ENCODE results near the gene TMEM178B. TPM values are rescaled to one million over a fixed set of nuclear protein-coding genes. Genes with fewer than 3 reads are reported as not detected.

The TMEM178B gene
- total RNA-seq, 2 donors from 2014 or later = 1.7 to 4.1 TPM

GRCh38 chr7:141071855-141072547, 1.9 kb upstream of the TMEM178B start:
- Histone ChIP-seq H3K4me1 (ENCODE audit: control insufficient read depth, insufficient read depth, low read length) (peaks cover 4% of the 10 kb centered on the region), H3K27ac (ENCODE audit: low read depth, low read length) (no peak overlapping the region), H3K27me3 (ENCODE audit: control insufficient read depth, insufficient read depth, low read length, poor library complexity, severe bottlenecking) (peaks cover 73% of the 10 kb centered on the region), H3K9ac (ENCODE audit: extremely low read depth, low read length, poor library complexity, severe bottlenecking) (no peak overlapping the region), H3K4me3 (ENCODE audit: low read length) (peak overlapping the region; percentile 85), H3K9me3 (ENCODE audit: control insufficient read depth, low read length) (no peaks in the 10 kb centered on the region), H3K36me3 (ENCODE audit: control insufficient read depth, insufficient read depth, low read length) (no peaks in the 10 kb centered on the region)
- peak; percentile 68 for DNase-seq
- H3K36me3 Mint-ChIP-seq (ENCODE audit: low read depth) = no peaks in the 10 kb centered on the region
- no peak overlapping the region for H3K27ac Mint-ChIP-seq
- peaks cover 22% of the 10 kb centered on the region for H3K4me1 Mint-ChIP-seq
- H3K4me3 Mint-ChIP-seq = peak overlapping the region; percentile 67
- H3K27me3 Mint-ChIP-seq (ENCODE audit: insufficient read depth) = peaks cover 51% of the 10 kb centered on the region
- no peaks in the 10 kb centered on the region for H3K9me3 Mint-ChIP-seq
- TF ChIP-seq CTCF (conservative IDR thresholded peaks at IDR 0.05) = no peak
- WGBS, 2 experiments (ENCODE audit: insufficient coverage in 1 of 2, insufficient read length in 1 of 2) = 3 to 7% methylated on average over 5 to 21 of the region's 21 CpGs

- Histone ChIP-seq H3K27me3 (ENCODE audit: control insufficient read depth, insufficient read depth, low read length, poor library complexity, severe bottlenecking) (peaks cover 73% of the 10 kb centered on the region), H3K4me3 (ENCODE audit: low read length) (peak overlapping the region; percentile 85), H3K9me3 (ENCODE audit: control insufficient read depth, low read length) (no peaks in the 10 kb centered on the region), H3K27ac (ENCODE audit: low read depth, low read length) (peak overlapping the region; percentile 29), H3K4me1 (ENCODE audit: control insufficient read depth, insufficient read depth, low read length) (peaks cover 4% of the 10 kb centered on the region), H3K36me3 (ENCODE audit: control insufficient read depth, insufficient read depth, low read length) (no peaks in the 10 kb centered on the region), H3K9ac (ENCODE audit: extremely low read depth, low read length, poor library complexity, severe bottlenecking) (no peak overlapping the region)
- Mint-ChIP-seq H3K4me3 (peak overlapping the region; percentile 67), H3K9me3 (no peaks in the 10 kb centered on the region), H3K36me3 (ENCODE audit: low read depth) (no peaks in the 10 kb centered on the region), H3K4me1 (peaks cover 22% of the 10 kb centered on the region), H3K27ac (no peak overlapping the region), H3K27me3 (ENCODE audit: insufficient read depth) (peaks cover 51% of the 10 kb centered on the region)
- WGBS, 2 experiments (ENCODE audit: insufficient coverage in 1 of 2, insufficient read length in 1 of 2) = 0 to 1% methylated on average over 18 to 61 of the region's 61 CpGs
- TF ChIP-seq CTCF (conservative IDR thresholded peaks at IDR 0.05) = no peak
- DNase-seq = peak; percentile 79
These were observed 1.2 kb upstream of the TMEM178B start for GRCh38 chr7:141072548-141073172.

- peaks cover 50% of the 10 kb centered on the region for H3K27me3 Mint-ChIP-seq (ENCODE audit: insufficient read depth)
- Histone ChIP-seq H3K27me3 (ENCODE audit: control insufficient read depth, insufficient read depth, low read length, poor library complexity, severe bottlenecking) (peaks cover 73% of the 10 kb centered on the region), H3K36me3 (ENCODE audit: control insufficient read depth, insufficient read depth, low read length) (no peaks in the 10 kb centered on the region), H3K9me3 (ENCODE audit: control insufficient read depth, low read length) (no peaks in the 10 kb centered on the region), H3K9ac (ENCODE audit: extremely low read depth, low read length, poor library complexity, severe bottlenecking) (no peak overlapping the region), H3K4me1 (ENCODE audit: control insufficient read depth, insufficient read depth, low read length) (peaks cover 4% of the 10 kb centered on the region), H3K4me3 (ENCODE audit: low read length) (peak overlapping the region; percentile 85), H3K27ac (ENCODE audit: low read depth, low read length) (no peak overlapping the region)
- H3K4me1 Mint-ChIP-seq = peaks cover 20% of the 10 kb centered on the region
- no peak overlapping the region for H3K27ac Mint-ChIP-seq
- peak overlapping the region; percentile 67 for H3K4me3 Mint-ChIP-seq
- DNase-seq = peak; percentile 89
- no peak for TF ChIP-seq CTCF (conservative IDR thresholded peaks at IDR 0.05)
- WGBS, 2 experiments (ENCODE audit: insufficient coverage in 1 of 2, insufficient read length in 1 of 2) = 0% methylated on average over 17 to 60 of the region's 60 CpGs
- no peaks in the 10 kb centered on the region for H3K9me3 Mint-ChIP-seq
- H3K36me3 Mint-ChIP-seq (ENCODE audit: low read depth) = no peaks in the 10 kb centered on the region
These were observed 657 bp upstream of the TMEM178B start for GRCh38 chr7:141073173-141073640.
